Liver (tissue), 9 donors: ENCODE measurements around the gene TBC1D5. TPM values are rescaled to one million over a fixed set of nuclear protein-coding genes. Genes with fewer than 3 reads are reported as not detected.

Experiments used
- DNase-seq: peaks from one replicate; pipeline ENCODE4 v3.0.0-alpha.2; 2017; ENCODE audit warnings: low spot score
- H3K27ac ChIP-seq, 2 donors: one replicate each; pipeline ENCODE4 v1.7.0; 2013; ENCODE audit warnings: inconsistent platforms in 2 of 2, low read length in 2 of 2, control low read depth in 1 of 2, low read depth in 1 of 2, mild to moderate bottlenecking in 1 of 2
- H3K27me3 ChIP-seq, 4 donors: one replicate each; pipeline versions ENCODE4 v1.6.1 to v1.7.0; 2013; ENCODE audit warnings: low read length in 3 of 4, inconsistent platforms in 1 of 4, mild to moderate bottlenecking in 1 of 4, moderate library complexity in 1 of 4; ENCODE audit not compliant: control insufficient read depth in 4 of 4, insufficient read depth in 4 of 4
- H3K36me3 ChIP-seq, 4 donors: one replicate each; pipeline versions ENCODE4 v1.6.1 to v1.7.0; 2013; ENCODE audit warnings: low read length in 3 of 4, mild to moderate bottlenecking in 3 of 4, low read depth in 1 of 4, moderate library complexity in 1 of 4; ENCODE audit not compliant: control insufficient read depth in 4 of 4, insufficient read depth in 3 of 4
- H3K4me1 ChIP-seq, 4 donors: one replicate each; pipeline versions ENCODE4 v1.6.1 to v1.7.0; 2013; ENCODE audit warnings: low read length in 3 of 4, mild to moderate bottlenecking in 3 of 4, moderate library complexity in 1 of 4; ENCODE audit not compliant: control insufficient read depth in 4 of 4, insufficient read depth in 4 of 4
- H3K4me3 ChIP-seq, 3 donors: one replicate each; pipeline versions ENCODE4 v1.6.1 to v1.7.0; 2013; ENCODE audit warnings: low read length in 3 of 3, control low read depth in 1 of 3, low read depth in 1 of 3, mild to moderate bottlenecking in 1 of 3
- H3K9ac ChIP-seq, 2 donors: one replicate each; pipeline ENCODE4 v1.7.0; 2013; ENCODE audit warnings: low read length in 2 of 2, mild to moderate bottlenecking in 2 of 2, moderate library complexity in 2 of 2, control low read depth in 1 of 2, low read depth in 1 of 2
- H3K9me3 ChIP-seq, 4 donors: one replicate each; pipeline versions ENCODE4 v1.6.1 to v1.7.0; 2013; ENCODE audit warnings: low read length in 3 of 4; ENCODE audit not compliant: control insufficient read depth in 4 of 4
- EGR1 ChIP-seq, 2 donors: IDR thresholded peaks; 2 replicates each; pipeline ENCODE4 v1.6.1; 2016 to 2018; ENCODE audit warnings: antibody characterized with exemption in 2 of 2, low read depth in 2 of 2
- FOXA1 ChIP-seq: IDR thresholded peaks from 2 replicates; pipeline ENCODE4 v1.6.1; 2016; ENCODE audit warnings: antibody characterized with exemption
- FOXA2 ChIP-seq: IDR thresholded peaks from 2 replicates; pipeline ENCODE4 v1.6.1; 2016; ENCODE audit warnings: antibody characterized with exemption
- GABPA ChIP-seq, 2 donors: IDR thresholded peaks in 1 of 2; conservative IDR thresholded peaks in 1 of 2; 2 replicates each; pipeline ENCODE4 v1.6.1; 2016; ENCODE audit warnings: antibody characterized with exemption in 2 of 2, mild to moderate bottlenecking in 1 of 2, moderate library complexity in 1 of 2
- HNF4A ChIP-seq, 2 donors: conservative IDR thresholded peaks; 2 replicates each; pipeline ENCODE4 v1.6.1; 2016; ENCODE audit warnings: antibody characterized with exemption in 2 of 2, mild to moderate bottlenecking in 2 of 2
- HNF4G ChIP-seq: IDR thresholded peaks from 2 replicates; pipeline ENCODE4 v1.6.1; 2016; ENCODE audit warnings: antibody characterized with exemption
- JUND ChIP-seq, 2 donors: IDR thresholded peaks; 2 replicates each; pipeline ENCODE4 v1.6.1; 2016; ENCODE audit warnings: antibody characterized with exemption in 2 of 2
- NR2F2 ChIP-seq: IDR thresholded peaks from 2 replicates; pipeline ENCODE4 v1.6.1; 2016; ENCODE audit warnings: antibody characterized with exemption
- RXRA ChIP-seq, 2 donors: IDR thresholded peaks; 2 replicates each; pipeline ENCODE4 v1.6.1; 2017 to 2018; ENCODE audit warnings: antibody characterized with exemption in 2 of 2, mild to moderate bottlenecking in 1 of 2
- SP1 ChIP-seq: IDR thresholded peaks from 2 replicates; pipeline ENCODE4 v1.6.1; 2018; ENCODE audit warnings: antibody characterized with exemption, mild to moderate bottlenecking
- TAF1 ChIP-seq: conservative IDR thresholded peaks from 2 replicates; pipeline ENCODE4 v1.6.1; 2016; ENCODE audit warnings: antibody characterized with exemption, mild to moderate bottlenecking
- YY1 ChIP-seq: IDR thresholded peaks from 2 replicates; pipeline ENCODE4 v1.6.1; 2016; ENCODE audit warnings: antibody characterized with exemption, mild to moderate bottlenecking
- WGBS: extraction: QIAGEN DNeasy Blood & Tissue Kit; methylation state at CpG from one replicate; pipeline ENCODE4 v1.1.7; 2013; 5-methylcytosine and 5-hydroxymethylcytosine counted together
- polyA plus RNA-seq, 2 donors: library from polyadenylated mRNA; stranded (reverse) in 1 of 2; unstranded in 1 of 2; fragments of 200-250 nt in 1 of 2; fragments of >200 nt in 1 of 2; fragmentation: Nextera tagmentation in 1 of 2; extraction: Ambion mirVana in 1 of 2; gene quantifications; one replicate each; pipeline versions ENCODE4 v1.2.1 to v1.2.3, GENCODE V29; 2013 to 2015
- total RNA-seq, 2 donors: library from RNA; depleted of rRNA; stranded (reverse); fragments of >200 nt; gene quantifications; one replicate each; pipeline ENCODE4 v1.2.3, GENCODE V29; 2014
- TF ChIP-seq, protein P1 (sequence below): IDR thresholded peaks from 2 replicates; pipeline ENCODE4 v1.6.1; 2016; ENCODE audit warnings: antibody characterized with exemption
- TF ChIP-seq, protein P2 (sequence below): IDR thresholded peaks from 2 replicates; pipeline ENCODE4 v1.6.1; 2016; ENCODE audit warnings: antibody characterized with exemption
- TF ChIP-seq, protein P3 (sequence below): IDR thresholded peaks from 2 replicates; pipeline ENCODE4 v1.6.1; 2016; ENCODE audit warnings: antibody characterized with exemption
- TF ChIP-seq, protein P4 (sequence below): fragments of 150-350 bp; IDR thresholded peaks from 2 replicates; pipeline ENCODE4 v1.5.1; 2017; ENCODE audit warnings: improper control_type of control experiment, low read depth, low read length; ENCODE audit not compliant: missing input control
- TF ChIP-seq, protein P5 (sequence below): IDR thresholded peaks from 2 replicates; pipeline ENCODE4 v1.6.1; 2016; ENCODE audit warnings: antibody characterized with exemption, mild to moderate bottlenecking
- donor health status: healthy.
- donor health status: healthy.
- donor health status: healthy.
- donor health status: healthy.
- donor health status: healthy.

TBC1D5 gene
- total and polyA plus RNA-seq, 4 donors = 9.1 to 45.6 (median 25.6) TPM

DNA sequence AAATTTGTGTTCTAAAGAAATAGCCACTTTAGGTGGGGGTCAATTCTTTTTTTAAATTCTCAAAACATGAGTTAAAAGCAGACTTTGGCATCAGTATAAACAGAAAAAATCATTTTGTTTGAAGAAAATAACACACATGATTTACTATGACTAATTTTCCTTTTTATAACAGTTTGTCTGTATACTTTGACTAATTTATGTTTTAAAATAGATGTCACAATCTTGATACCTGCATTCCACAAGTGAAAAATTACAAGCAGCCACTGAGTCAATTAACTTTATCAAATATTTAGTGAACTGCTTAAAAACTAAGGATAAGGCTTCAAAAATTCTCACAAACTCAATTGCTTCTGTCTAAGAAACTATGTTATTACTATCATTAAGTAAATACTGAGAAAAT, 235.0 kb downstream of the TBC1D5 start:
- no peaks in the 10 kb centered on the region for H3K27me3 ChIP-seq
- no peaks in the 10 kb centered on the region for H3K9me3 ChIP-seq
- DNase-seq = no peak
- H3K4me1 ChIP-seq = no peaks in the 10 kb centered on the region
- no peak overlapping the region for H3K27ac ChIP-seq
- no peak overlapping the region for H3K9ac ChIP-seq
- no peak overlapping the region for H3K4me3 ChIP-seq
- H3K36me3 ChIP-seq = peaks cover 0 to 3% (median under 1%) of the 10 kb centered on the region in 4 donors
- TF ChIP-seq EGR1 (IDR thresholded peaks at IDR 0.05; ENCODE audit: low read depth in 2 of 2) (no peak), HNF4A (conservative IDR thresholded peaks at IDR 0.05) (no peak), JUND (IDR thresholded peaks at IDR 0.05) (no peak), SP1 (no peak), FOXA1 (no peak), GABPA (IDR thresholded peaks at IDR 0.05 in 1 of 2, conservative IDR thresholded peaks at IDR 0.05 in 1 of 2) (no peak), NR2F2 (no peak)
- TF ChIP-seq, protein P1, sequence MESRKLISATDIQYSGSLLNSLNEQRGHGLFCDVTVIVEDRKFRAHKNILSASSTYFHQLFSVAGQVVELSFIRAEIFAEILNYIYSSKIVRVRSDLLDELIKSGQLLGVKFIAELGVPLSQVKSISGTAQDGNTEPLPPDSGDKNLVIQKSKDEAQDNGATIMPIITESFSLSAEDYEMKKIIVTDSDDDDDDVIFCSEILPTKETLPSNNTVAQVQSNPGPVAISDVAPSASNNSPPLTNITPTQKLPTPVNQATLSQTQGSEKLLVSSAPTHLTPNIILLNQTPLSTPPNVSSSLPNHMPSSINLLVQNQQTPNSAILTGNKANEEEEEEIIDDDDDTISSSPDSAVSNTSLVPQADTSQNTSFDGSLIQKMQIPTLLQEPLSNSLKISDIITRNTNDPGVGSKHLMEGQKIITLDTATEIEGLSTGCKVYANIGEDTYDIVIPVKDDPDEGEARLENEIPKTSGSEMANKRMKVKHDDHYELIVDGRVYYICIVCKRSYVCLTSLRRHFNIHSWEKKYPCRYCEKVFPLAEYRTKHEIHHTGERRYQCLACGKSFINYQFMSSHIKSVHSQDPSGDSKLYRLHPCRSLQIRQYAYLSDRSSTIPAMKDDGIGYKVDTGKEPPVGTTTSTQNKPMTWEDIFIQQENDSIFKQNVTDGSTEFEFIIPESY = no peak
- TF ChIP-seq, protein P2, sequence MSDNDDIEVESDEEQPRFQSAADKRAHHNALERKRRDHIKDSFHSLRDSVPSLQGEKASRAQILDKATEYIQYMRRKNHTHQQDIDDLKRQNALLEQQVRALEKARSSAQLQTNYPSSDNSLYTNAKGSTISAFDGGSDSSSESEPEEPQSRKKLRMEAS = no peak

DNA sequence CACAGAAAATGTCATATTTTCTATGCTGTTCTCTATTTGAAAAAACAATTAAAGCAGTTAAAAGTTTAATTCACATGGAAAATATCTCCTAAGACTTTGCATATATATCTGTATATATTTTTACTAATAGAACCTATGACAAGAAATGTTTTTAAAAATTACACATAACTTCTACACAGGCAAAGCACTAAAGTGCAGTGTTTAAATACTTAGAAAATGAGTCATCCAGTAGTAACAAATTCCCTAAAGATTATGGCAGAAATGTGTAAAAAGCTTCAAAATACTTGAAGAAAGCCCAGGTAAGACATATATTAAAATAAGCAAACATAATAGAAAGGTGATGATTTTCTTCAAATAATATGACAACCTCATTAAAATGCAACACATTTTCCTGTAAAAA, 236.6 kb downstream of the TBC1D5 start:
- H3K4me3 ChIP-seq = no peak overlapping the region
- H3K9me3 ChIP-seq = no peaks in the 10 kb centered on the region
- no peak overlapping the region for H3K27ac ChIP-seq
- H3K9ac ChIP-seq = no peak overlapping the region
- H3K27me3 ChIP-seq = no peaks in the 10 kb centered on the region
- peaks cover 0 to 3% (median under 1%) of the 10 kb centered on the region in 4 donors for H3K36me3 ChIP-seq
- DNase-seq = no peak
- TF ChIP-seq RXRA (IDR thresholded peaks at IDR 0.05) = no peak
- TF ChIP-seq, protein P3, sequence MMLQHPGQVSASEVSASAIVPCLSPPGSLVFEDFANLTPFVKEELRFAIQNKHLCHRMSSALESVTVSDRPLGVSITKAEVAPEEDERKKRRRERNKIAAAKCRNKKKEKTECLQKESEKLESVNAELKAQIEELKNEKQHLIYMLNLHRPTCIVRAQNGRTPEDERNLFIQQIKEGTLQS = no peak
- no peak for TF ChIP-seq GABPA (IDR thresholded peaks at IDR 0.05 in 1 of 2, conservative IDR thresholded peaks at IDR 0.05 in 1 of 2)
- TF ChIP-seq, protein P4, sequence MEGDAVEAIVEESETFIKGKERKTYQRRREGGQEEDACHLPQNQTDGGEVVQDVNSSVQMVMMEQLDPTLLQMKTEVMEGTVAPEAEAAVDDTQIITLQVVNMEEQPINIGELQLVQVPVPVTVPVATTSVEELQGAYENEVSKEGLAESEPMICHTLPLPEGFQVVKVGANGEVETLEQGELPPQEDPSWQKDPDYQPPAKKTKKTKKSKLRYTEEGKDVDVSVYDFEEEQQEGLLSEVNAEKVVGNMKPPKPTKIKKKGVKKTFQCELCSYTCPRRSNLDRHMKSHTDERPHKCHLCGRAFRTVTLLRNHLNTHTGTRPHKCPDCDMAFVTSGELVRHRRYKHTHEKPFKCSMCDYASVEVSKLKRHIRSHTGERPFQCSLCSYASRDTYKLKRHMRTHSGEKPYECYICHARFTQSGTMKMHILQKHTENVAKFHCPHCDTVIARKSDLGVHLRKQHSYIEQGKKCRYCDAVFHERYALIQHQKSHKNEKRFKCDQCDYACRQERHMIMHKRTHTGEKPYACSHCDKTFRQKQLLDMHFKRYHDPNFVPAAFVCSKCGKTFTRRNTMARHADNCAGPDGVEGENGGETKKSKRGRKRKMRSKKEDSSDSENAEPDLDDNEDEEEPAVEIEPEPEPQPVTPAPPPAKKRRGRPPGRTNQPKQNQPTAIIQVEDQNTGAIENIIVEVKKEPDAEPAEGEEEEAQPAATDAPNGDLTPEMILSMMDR = no peak
- no peaks in the 10 kb centered on the region for H3K4me1 ChIP-seq

DNA sequence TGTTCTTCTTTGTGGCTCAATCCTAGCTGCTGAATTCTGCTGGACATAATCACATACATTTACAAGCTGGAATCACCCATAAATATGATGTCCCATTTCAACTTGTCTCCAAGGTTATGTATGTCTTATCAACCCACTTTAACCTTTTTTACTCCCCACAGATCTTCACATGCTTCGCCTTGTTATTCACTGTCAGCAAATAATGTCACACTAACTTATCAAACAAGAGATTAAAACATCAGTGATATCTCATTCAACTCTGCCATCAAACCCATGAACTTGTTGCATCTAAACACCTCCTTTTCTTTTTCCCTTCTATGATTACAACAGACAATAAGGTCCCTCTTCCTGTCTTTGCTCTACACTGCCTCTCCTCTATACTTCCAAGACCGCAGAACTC, 240.7 kb downstream of the TBC1D5 start:
- H3K27me3 ChIP-seq = no peaks in the 10 kb centered on the region
- no peak overlapping the region for H3K4me3 ChIP-seq
- no peak overlapping the region for H3K9ac ChIP-seq
- no peaks in the 10 kb centered on the region for H3K9me3 ChIP-seq
- no peaks in the 10 kb centered on the region for H3K4me1 ChIP-seq
- H3K36me3 ChIP-seq = peaks cover 0 to 1% (median 0%) of the 10 kb centered on the region in 4 donors
- no peak overlapping the region for H3K27ac ChIP-seq
- WGBS = 99% methylated on average over 2 of the region's 2 CpGs
- no peak for DNase-seq
- no peak for TF ChIP-seq HNF4G
- TF ChIP-seq, protein P5, sequence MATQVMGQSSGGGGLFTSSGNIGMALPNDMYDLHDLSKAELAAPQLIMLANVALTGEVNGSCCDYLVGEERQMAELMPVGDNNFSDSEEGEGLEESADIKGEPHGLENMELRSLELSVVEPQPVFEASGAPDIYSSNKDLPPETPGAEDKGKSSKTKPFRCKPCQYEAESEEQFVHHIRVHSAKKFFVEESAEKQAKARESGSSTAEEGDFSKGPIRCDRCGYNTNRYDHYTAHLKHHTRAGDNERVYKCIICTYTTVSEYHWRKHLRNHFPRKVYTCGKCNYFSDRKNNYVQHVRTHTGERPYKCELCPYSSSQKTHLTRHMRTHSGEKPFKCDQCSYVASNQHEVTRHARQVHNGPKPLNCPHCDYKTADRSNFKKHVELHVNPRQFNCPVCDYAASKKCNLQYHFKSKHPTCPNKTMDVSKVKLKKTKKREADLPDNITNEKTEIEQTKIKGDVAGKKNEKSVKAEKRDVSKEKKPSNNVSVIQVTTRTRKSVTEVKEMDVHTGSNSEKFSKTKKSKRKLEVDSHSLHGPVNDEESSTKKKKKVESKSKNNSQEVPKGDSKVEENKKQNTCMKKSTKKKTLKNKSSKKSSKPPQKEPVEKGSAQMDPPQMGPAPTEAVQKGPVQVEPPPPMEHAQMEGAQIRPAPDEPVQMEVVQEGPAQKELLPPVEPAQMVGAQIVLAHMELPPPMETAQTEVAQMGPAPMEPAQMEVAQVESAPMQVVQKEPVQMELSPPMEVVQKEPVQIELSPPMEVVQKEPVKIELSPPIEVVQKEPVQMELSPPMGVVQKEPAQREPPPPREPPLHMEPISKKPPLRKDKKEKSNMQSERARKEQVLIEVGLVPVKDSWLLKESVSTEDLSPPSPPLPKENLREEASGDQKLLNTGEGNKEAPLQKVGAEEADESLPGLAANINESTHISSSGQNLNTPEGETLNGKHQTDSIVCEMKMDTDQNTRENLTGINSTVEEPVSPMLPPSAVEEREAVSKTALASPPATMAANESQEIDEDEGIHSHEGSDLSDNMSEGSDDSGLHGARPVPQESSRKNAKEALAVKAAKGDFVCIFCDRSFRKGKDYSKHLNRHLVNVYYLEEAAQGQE = no peak
- TF ChIP-seq JUND (IDR thresholded peaks at IDR 0.05) = no peak
- no peak for TF ChIP-seq TAF1
- TF ChIP-seq FOXA2 = no peak
- TF ChIP-seq RXRA (IDR thresholded peaks at IDR 0.05) = no peak
- no peak for TF ChIP-seq YY1
- no peak for TF ChIP-seq SP1
- TF ChIP-seq, protein P1 = no peak
